Measurements from ENCODE around the gene PTGS1. TPM values are rescaled to one million over a fixed set of nuclear protein-coding genes. Genes with fewer than 3 reads are reported as not detected.
"Not testable (repeated sequence)": the region's sequence is repeated elsewhere in the genome, so short reads cannot be mapped to it uniquely, and the experiment has no call there.

The PTGS1 gene
- total RNA-seq, 2 donors from 2014 or later, result 6.0 to 37.3 TPM

DNA sequence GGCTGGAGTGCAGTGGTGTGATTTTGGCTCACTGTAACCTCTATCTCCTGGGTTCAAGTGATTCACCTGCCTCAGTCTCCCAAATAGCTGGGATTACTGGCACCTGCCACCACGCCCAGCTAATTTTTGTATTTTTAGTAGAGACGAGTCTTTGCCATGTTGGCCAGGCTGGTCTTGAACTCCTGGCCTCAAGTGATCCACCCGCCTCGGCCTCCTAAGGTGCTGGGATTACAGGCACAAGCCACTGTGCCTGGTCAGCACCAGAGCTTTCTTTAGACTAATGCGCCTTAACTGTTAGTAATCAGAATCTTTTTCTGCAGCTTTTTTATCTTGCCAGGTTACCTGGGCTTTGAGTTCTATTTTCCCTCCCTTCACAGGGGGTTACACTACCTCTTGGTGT lies 18.4 kb downstream of the PTGS1 start:
- ATAC-seq (no peak), DNase-seq (no peak)
- intact Hi-C loops (cut with DNase I), result no loop called here

DNA sequence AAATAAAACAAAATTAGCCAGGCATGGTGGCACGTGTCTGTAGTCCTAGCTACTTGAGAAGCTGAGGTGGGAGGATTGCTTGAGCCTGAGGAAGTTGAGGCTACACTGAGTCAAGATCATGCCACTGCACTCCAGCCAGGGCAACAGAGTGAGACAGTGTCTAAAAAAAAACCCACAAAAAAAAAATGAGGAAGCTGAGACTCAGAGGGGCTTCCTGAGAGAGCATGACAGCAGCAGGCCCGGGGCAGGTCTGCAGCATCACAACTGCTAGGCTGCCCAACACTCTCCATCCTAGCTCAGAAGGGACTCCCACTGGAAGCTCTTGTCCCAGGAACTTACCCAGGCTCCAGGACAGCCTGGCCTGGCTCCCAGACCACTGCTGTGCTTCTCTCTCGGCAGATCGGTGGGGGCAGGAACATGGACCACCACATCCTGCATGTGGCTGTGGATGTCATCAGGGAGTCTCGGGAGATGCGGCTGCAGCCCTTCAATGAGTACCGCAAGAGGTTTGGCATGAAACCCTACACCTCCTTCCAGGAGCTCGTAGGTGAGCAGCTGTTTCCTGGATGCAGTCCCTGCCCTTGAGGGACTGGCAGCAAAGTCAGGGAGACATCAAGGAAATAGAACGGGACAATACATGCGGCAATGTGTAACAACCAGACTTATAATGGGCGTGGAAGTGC lies 19.1 kb downstream of the PTGS1 start:
- ATAC-seq (no peak), DNase-seq (no peak)
- intact Hi-C loops (cut with DNase I), result loop anchor here in 1 of 2 donors (10.0 kb wide), 1 partner anchor 405 kb away; no protein-coding TSS in a partner anchor

DNA sequence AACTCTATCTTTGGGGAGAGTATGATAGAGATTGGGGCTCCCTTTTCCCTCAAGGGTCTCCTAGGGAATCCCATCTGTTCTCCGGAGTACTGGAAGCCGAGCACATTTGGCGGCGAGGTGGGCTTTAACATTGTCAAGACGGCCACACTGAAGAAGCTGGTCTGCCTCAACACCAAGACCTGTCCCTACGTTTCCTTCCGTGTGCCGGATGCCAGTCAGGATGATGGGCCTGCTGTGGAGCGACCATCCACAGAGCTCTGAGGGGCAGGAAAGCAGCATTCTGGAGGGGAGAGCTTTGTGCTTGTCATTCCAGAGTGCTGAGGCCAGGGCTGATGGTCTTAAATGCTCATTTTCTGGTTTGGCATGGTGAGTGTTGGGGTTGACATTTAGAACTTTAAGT lies 21.5 kb downstream of the PTGS1 start:
- ATAC-seq, result no peak
- DNase-seq, result no peak
- intact Hi-C loops (cut with DNase I), result loop anchor here in 1 of 2 donors (10.0 kb wide), 1 partner anchor 403 kb away; no protein-coding TSS in a partner anchor

DNA sequence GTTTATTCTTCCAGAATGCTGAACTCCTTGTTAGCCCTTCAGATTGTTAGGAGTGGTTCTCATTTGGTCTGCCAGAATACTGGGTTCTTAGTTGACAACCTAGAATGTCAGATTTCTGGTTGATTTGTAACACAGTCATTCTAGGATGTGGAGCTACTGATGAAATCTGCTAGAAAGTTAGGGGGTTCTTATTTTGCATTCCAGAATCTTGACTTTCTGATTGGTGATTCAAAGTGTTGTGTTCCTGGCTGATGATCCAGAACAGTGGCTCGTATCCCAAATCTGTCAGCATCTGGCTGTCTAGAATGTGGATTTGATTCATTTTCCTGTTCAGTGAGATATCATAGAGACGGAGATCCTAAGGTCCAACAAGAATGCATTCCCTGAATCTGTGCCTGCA lies 21.9 kb downstream of the PTGS1 start:
- intact Hi-C loops (cut with DNase I), result loop anchor here in 1 of 2 donors (10.0 kb wide), 1 partner anchor 402 kb away; no protein-coding TSS in a partner anchor
- no peak for DNase-seq
- ATAC-seq, result no peak

DNA sequence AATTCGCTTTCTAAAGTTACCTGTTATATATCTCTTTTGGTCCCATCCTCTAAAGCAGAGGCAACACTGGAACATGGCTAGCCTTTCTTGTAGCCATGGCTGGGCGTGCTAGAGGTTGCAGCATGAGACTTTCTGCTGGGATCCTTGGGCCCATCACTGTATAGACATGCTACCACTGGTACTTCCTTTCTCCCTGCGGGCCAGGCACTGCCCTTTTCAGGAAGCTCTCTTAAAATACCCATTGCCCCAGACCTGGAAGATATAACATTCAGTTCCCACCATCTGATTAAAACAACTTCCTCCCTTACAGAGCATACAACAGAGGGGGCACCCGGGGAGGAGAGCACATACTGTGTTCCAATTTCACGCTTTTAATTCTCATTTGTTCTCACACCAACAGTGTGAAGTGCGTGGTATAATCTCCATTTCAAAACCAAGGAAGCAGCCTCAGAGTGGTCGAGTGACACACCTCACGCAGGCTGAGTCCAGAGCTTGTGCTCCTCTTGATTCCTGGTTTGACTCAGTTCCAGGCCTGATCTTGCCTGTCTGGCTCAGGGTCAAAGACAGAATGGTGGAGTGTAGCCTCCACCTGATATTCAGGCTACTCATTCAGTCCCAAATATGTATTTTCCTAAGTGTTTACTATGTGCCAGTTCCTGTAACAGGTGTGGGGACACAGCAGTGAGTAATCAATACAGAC lies 22.6 kb downstream of the PTGS1 start:
- no peak for DNase-seq
- intact Hi-C loops (cut with DNase I), result loop anchor here in 1 of 2 donors (10.0 kb wide), 1 partner anchor 401 kb away; no protein-coding TSS in a partner anchor
- no peak for ATAC-seq

DNA sequence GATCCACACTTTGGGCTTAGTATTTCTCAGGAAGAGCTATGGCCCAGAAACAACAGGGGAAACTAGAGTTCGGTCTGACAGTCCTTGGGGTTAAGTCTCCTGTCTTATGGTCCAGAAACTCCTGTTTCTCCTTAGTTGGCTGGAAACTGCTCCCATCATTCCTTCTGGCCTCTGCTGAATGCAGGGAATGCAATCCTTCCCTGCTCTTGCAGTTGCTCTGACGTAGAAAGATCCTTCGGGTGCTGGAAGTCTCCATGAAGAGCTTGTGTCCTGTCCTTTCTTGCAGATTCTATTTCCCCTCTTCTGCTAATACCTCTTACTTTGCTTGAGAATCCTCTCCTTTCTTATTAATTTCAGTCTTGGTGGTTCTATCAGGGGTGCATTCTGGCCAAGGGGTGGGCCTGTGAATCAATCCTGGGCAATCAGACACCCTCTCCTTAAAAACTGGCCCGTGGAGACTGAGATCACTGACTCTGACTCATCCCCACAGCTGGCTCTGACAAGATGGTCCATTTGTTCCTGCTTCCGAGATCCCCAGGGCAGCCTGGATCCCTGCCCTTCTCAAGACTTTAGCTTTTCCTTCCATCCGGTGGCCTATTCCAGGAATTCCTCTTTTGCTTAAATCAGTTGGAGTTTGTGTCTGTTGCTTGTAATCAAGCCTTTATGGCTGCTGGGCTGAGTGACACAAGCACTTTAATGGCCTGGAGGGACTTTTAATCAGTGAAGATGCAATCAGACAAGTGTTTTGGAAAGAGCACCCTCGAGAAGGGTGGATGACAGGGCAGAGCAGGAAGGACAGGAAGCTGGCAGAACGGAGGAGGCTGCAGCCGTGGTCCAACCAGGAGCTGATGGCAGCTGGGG lies 23.7 kb downstream of the PTGS1 start:
- ATAC-seq (peak; percentile 71 to 93), DNase-seq (peak; percentile 70)
- intact Hi-C loops (cut with DNase I), result loop anchor here in 1 of 2 donors (10.0 kb wide), 1 partner anchor 400 kb away; no protein-coding TSS in a partner anchor

DNA sequence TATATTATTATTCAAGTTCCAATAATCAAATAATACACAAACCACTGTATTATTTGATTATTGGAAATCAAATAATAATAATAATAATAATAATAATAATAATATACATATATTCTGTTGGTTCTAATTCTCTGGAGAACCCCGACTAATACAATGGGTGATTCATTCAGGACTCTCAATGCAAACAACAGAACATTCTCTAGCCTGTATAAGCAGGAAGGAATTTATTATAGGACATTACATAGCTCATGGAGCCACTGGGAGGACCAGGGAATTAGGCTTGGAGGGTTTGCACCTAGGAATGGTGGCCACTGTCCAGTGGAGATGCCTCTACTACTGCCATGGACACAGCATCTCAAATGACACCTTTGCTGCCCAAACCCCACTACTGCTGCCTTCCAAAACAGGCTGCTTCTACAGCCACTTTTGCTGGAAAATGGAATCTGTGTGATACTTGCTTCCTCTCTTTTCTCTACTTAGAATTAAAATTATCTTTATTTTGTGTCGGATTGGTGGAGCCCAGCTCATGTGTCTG lies 25.9 kb downstream of the PTGS1 start:
- ATAC-seq (no peak), DNase-seq (no peak)
- intact Hi-C loops (cut with DNase I), result loop anchor here in 1 of 2 donors (10.0 kb wide), 1 partner anchor 398 kb away; no protein-coding TSS in a partner anchor

DNA sequence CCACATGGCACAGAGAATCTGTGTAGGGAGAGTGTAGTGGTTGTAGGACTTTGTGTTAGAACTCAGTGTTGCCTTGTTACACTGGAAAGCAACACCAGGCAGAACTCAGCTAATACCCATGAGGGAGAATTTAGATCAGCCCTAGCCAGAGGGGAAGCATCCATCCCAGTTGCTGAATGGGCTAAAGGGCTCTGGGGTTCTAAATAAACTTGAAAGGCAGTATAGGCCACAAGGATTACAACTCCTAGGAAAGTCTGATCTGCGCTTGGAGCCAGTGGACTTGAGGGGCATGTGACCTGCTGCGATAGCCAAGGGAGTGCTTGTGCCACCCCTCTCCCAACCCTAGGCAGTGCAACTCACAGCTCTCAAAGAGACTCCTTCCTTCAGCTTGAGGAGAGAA lies 26.9 kb downstream of the PTGS1 start:
- intact Hi-C loops (cut with DNase I), result loop anchor here in 1 of 2 donors (10.0 kb wide), 1 partner anchor 397 kb away; no protein-coding TSS in a partner anchor

DNA sequence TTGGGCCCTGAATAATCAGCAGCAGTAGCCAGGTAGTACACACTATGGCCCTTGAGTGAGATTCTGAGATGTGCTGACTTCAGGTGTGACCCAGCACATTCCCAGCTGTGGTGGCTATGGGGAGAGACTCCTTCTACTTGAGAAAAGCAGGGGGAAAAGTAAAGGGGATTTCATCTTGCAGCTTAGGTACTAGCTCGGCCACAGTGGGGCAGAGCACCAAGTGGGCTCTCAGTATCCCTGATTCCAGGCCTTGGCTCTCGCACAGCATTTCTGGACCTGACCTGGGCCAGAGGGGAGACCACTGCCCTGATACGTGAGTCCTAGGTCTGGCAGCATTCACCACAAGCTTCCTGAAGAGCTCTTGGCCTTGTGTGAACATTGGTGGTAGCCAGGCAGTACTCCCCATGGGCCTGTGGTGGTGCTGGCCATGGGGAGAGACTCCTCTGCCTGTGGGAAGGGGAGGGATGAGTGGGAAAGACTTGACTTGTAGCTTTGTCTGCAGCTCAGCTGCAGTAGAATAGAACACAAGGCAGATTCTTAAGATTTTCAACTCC lies 27.6 kb downstream of the PTGS1 start:
- intact Hi-C loops (cut with DNase I), result loop anchor here in 1 of 2 donors (10.0 kb wide), 1 partner anchor 396 kb away; no protein-coding TSS in a partner anchor
- ATAC-seq (no peak), DNase-seq (no peak)

More for the DNA sequence above, 26.9 kb downstream of the PTGS1 start:
- ATAC-seq, result no peak
- DNase-seq, result no peak

DNA sequence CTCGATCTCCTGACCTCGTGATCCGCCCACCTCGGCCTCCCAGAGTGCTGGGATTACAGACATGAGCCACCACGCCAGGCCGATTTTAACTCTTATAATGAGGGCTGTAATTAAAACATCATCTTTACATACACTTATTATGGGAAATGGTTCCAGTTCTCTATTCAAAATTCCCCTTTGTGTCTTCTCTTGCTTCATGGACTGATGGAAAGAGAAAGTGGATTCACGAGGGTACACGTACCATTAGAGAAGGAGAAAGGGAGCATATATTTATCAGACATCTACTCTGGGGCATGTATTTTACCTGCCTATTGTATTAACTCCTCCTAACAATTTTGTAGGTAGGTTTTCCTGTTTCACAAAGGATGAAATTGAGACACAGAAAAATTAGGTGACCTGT lies 31.1 kb downstream of the PTGS1 start:
- intact Hi-C loops (cut with DNase I), result no loop called here
- no peak for DNase-seq
- ATAC-seq, result no peak

DNA sequence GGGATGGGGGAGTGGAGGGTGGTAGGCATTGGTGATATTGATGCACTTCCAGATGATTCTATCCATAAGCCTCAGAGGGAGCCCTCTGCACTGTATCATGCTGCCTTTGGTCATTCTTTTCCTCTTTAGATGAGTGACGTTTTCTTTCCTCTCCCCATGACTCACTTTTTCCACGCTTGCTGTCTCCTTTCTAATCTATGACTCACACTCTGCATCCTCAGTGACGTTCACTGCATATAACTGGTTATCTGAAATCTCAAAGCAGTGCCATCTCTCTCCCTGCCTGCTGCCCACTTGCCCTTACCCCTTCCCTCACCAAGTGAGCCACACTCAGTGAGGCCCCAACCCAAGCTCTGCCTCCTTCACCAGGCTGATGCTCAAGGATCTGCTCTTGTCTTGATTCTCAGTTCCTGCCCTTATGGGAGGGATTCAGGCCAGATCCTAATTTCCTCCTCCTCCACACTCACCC lies 31.6 kb downstream of the PTGS1 start:
- ATAC-seq (peak; percentile 71 to 97), DNase-seq (no peak)
- intact Hi-C loops (cut with DNase I), result no loop called here

DNA sequence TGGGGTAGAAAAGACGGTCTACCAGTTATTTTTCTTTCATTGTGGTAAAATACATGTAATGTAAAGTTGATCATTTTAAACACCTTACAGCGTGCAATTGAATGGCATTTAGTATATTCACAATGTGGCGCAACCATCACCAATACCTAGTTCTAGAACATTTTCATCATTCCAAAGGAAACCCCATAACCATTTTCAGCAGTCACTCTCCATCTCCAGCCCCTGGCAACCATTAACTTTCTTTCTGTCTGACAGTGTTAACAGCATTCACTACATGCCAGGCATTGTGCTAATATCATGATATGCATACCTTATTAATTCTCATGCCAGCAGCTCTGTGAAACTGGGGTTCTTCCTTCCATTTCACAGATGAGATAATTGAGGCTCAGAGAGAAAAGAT lies 32.0 kb downstream of the PTGS1 start:
- DNase-seq (no peak), ATAC-seq (no peak)
- intact Hi-C loops (cut with DNase I), result no loop called here

DNA sequence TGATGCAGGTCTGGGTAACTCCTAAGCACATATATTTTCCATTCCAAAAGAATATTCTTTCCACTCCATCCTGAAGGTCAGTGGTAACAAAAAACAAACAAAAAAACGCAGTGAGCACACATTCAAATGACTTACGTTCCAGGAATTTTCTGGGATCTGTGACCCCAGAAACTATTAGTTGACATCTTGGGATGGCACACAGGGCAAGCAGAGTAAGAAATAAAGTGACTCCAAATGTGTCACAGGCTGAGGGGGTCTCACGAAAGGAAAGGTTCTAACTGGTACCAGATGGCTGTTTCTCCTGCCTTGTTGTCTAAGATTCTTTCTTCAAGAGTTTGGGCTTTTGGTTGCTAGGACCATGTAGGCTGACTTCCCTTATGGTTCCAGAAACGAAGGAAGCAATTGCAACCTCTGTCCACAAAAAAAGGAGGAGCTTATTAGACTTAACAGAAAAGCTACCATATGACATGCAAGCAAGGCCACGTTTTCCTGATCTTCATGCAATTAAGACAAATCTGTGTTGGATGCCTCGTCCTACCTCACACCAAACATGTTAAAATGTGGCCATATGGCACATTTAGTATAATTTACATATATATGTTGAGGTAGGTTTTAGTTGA lies 32.7 kb downstream of the PTGS1 start:
- ATAC-seq (no peak), DNase-seq (no peak)
- intact Hi-C loops (cut with DNase I), result no loop called here

DNA sequence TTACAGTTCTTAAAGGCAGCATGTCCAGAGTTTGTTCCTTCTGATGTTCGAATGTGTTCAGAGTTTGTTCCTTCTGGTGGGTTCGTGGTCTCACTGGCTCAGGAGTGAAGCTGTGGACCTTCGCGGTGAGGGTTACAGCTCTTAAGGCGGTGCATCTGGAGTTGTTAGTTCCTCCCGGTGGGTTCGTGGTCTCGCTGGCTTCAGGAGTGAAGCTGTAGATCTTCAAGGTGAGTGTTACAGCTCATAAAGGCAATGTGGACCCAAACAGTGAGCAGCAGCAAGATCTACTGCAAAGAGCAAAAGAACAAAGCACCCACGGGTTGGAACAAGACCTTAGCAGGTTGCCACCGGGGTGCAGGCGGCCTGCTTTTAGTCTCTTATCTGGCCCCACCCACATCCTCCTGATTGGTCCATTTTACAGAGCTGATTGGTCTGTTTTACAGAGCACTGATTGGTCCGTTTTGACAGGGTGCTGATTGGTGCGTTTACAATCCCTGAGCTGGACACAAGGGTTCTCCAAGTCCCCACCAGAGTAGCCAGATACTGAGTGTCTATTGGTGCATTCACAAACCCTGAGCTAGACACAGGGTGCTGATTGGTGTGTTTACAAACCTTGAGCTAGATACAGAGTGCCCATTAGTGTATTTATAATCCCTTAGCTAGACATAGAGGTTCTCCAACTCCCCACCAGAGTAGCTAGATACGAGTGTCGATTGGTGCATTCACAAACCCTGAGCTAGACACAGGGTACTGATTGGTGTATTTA lies 34.7 kb downstream of the PTGS1 start:
- intact Hi-C loops (cut with DNase I); ATAC-seq; DNase-seq: not testable (repeated sequence)

DNA sequence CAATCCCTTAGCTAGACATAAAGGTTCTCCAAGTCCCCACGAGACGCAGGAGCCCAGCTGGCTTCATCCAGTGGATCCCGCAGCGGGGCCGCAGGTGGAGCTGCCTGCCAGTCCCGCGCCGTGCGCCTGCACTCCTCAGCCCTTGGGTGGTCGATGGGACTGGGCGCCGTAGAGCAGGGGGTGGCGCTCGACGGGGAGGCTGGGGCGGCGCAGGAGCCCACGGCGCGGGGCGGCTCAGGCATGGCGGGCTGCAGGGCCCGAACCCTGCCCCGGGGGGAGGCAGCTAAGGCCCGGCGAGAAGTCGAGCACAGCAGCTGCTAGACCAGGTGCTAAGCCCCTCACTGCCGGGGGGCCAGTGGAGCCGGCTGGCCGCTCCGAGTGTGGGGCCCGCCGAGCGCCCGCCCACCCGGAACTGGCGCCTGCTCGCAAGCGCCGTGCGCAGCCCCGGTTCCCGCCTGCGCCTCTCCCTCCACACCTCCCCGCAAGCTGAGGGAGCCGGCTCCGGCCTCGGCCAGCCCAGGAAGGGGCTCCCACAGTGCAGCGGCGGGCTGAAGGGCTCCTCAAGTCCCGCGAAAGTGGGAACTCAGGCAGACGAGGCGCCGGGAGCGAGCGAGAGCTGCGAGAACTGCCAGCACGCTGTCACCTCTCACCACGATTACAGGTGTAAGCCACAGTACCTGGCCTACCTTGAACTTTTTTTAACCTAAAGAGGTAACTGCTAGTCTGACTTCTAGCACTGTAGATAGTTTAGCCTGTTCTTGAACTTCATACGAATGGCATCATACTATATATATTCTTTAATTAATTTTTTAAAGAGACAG lies 35.5 kb downstream of the PTGS1 start:
- DNase-seq, result no peak
- intact Hi-C loops (cut with DNase I), result no loop called here
- ATAC-seq, result no peak

DNA sequence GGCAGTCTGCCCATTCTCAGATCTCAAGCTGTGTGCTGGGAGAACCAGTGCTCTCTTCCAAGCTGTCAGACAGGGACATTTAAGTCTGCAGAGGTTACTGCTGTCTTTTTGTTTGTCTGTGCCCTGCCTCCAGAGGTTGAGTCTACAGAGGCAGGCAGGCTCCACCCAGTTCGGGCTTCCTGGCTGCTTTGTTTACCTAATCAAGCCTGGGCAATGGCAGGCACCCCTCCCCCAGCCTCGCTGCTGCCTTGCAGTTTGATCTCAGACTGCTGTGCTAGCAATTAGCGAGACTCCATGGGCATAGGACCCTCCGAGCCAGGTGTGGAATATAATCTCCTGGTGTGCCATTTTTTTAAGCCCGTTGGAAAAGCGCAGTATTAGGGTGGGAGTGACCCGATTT lies 43.3 kb downstream of the PTGS1 start:
- ATAC-seq; intact Hi-C loops (cut with DNase I); DNase-seq: not testable (repeated sequence)

DNA sequence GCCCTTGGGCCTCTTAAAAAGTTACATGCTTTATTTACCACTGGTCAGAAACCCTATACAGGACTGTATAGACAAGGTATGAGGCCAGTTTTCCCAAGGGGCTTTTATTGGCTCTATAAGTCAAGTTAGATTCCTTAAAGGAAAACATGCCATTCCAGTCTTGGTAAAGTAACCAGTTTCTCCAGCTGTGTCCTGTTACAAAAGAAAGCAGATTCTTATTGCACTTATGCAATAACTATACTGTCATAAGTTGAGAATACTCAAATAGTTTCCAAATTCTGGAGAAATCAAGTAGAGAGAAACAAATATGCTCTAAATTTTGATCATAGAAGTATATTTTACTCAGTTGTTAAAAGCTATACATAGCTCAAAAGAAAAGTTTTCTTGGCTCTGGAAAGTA lies 47.2 kb downstream of the PTGS1 start:
- ATAC-seq (no peak), DNase-seq (no peak)
- intact Hi-C loops (cut with DNase I), result no loop called here
